GM18519 (cell line): ENCODE measurements around the gene NELL2.
"Not testable (repeated sequence)": the region's sequence is repeated elsewhere in the genome, so short reads cannot be mapped to it uniquely, and the experiment has no call there.

ENCODE experiments used
- ATAC-seq: cut with Tn5 transposase; IDR thresholded peaks from one replicate; pipeline ENCODE4 v1.9.1; 2021; ENCODE audit warnings: mild to moderate bottlenecking, moderate library complexity; ENCODE audit not compliant: unreplicated experiment, low FRiP score

Gene NELL2

DNA sequence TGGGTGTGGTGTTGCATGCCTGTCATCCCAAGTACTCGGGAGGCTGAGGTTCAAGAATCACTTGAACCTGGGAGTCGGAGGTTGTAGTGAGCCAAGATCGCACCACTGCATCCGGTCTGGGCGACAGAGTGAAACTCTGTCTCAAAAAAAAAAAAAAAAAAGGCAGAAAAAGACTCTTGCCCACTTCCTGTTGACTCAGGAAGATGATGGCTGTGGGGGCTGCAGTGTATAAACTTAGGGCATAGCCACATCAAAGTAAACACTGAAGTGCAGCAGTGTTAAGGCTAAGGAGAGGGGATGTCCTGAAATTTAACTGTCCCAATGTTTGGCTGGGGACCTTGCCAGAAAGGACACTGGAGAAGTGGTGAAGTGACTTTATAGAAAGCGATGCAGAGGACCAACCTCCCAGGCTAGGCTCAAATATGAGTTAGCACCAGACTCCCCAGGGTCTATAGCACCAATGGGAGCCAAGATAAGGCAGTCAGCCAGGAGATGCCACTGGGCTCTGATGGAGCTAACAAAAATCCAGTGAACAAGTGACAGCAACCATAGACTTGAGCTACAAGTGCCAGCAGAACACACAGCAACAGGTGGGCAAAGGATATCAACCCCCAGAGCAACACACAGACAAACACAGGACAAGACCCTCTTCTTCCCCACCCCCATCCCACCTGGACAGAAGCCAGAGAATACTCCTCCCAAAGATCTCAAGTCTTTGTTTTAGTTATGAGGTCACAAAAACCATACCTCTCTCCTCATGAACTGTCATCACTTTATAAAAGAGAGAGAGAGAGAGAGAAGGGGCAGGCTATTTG lies 28.0 kb downstream of the NELL2 start:
- peak; percentile 85 for ATAC-seq

DNA sequence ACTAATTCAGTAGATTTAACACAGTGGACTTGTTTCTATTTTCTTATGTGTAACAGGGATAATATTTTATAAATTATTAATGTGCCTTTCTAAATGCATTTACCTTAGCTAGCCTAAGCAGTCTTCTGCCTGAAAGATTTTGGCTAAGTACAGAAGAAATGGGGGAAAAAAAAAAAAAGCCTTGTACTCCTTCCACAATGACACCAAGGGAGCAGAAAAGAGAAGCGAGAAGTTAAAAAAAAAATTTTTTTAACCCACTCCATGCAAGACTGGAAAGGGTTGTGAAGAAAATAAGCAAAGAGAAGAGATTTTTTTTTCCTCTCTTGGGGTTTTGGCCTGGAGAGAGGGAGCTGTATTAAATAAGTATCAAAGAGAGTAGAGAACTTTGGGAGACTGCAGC lies 28.7 kb downstream of the NELL2 start:
- peak; percentile 2 for ATAC-seq

DNA sequence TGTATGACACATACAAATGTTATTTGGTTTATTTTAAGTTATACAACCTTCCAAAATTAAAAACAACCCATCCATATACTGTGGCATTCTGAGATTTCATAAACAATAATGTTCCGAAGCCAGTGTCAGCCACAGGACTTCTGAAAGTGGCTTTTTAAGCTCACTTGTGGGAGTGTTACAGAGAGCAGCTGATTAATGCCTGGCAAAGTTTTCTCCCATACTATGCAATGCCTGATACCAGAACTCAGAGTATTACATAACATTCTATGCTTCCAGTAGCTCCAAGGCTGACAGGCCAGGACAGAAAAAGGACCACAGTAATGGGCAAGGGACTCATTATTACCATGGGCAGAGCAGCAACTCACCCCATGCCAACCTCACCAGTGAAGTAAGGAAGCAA lies 29.3 kb downstream of the NELL2 start:
- no peak for ATAC-seq

DNA sequence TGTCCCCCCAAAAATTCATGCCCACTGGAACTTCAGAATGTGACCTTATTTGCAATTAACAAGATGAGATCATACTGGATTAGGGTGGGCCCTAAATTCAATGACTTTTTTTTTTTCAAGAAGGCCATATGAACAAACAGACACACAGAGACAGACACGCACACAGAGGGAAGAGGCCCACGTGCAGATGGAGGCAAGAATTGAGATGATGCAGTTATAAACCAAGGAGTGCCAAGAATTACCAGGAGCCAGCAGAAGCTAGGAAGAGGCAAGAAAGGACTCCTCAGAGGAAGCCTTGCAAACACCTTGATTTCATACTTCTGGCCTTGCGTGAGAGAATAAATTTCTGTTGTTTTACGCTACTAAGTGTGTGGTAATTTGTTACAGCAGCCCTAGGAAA lies 33.4 kb downstream of the NELL2 start:
- no peak for ATAC-seq

DNA sequence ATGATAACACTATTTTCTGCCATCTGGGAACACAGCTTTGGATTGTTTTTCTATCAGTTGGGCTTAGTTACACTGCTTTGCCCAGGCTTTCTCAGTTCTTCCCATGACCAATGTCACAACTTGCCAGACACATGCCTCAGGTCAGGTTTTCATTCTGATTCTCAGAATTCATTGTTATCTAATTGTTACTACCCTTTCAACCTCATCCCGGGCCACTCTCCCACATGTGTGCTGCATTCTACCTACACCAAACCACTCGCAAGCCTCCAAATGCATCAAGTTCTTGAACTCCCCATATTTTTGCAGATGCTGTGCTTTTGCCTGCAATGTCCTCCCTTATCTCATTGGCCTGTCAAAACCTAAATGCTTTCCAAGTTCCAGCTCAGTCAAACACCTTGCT lies 36.3 kb downstream of the NELL2 start:
- no peak for ATAC-seq

DNA sequence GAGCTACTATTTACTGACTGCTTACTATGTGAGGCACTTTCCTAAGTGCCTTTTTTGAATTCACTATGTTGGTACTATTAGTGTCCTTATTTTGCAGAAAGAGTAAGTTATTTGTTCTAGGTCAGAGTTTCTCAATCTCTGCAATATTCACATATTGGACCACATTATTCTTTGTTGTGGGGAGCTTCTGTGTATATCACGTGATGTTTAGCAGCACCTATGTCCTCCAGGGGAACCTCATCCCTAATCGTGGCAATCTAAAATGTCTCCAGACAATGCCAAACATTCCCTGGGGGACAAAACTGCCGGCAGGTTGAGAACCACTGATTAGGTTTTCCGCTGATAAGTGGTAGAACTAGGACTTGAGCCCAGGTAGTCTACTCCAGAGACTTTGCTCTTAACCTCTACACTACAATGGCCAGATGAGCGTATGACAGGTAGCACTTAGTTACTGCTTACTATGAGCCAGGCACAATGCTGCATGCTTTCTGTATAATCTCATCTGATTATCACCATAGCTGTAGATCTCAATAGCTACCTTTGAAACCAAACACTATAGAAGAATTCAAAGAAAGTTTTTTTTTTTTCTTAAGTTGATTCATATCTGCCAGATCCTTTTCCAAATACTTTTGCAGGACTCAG lies 38.9 kb downstream of the NELL2 start:
- ATAC-seq, result no peak

DNA sequence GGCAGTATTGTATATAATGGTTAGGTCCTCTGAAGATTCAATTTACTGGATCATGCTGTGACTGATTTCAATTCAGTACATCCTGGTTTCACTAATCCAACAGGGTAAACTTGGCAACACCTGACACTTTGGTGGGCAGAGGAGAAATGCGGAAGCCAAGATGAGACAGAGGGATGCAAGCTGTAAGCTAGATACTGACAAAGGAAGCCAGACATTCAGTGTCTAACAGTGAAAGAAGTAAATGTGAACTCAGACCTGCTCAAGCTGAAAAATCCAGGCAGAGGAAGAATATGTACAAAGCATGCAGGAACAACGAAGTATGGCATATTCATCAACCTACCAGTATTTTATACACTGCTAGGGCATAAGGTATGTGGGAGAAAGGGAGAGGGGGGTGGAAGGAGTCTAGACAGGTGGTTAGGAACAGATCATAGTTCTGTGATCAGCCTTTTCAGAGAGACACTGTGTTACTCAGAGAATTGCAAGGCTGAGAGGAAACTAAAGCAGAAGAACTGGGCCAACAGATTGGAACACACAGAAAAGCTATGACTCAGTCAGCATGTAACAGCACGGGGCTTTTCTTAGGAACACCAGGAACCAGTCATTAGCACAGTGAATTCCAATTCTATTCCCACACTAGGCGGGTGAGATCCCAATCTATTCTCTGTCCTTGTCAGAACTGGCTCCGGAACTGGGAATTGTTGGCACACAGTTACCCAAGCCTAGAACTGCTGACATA lies 40.3 kb downstream of the NELL2 start:
- ATAC-seq, result no peak

DNA sequence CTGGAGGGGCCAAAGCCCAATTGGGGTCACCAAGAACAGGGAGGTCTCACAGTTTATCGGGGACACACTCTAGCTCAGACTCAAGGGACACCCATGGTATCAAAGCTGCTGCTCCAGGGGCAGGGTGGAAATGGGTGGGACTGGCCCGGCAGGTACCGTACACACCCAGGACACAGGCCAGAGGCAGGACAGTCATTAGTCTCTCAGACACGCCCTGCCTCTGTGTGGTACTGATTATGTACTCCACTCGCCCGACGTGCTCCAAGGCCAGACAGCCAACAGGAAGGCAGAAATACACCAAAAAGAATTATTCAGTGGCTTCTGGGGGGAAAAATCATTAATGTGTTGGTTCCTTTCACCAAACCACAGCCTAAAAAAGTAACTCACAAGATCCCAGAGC lies 41.1 kb downstream of the NELL2 start:
- ATAC-seq, result not testable (repeated sequence)

DNA sequence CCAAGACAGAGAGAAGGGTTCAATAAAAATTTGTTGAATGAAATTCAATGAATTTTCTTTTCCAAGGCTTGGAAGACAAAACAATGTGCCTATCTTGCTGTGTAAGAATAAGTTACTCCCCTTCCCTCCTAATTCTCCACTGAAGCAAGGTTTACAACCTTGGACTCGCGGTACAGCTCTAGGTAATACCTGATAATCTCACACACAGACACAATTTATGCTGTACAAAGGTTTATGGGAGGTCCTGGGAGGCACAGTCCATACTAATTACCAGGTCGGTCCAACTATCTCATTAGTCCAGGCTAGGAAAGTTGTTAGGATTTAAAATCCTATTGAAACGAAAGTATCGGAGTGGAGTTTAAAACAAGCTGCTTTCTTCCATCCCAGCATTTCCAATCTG lies 42.6 kb downstream of the NELL2 start:
- ATAC-seq, result no peak

DNA sequence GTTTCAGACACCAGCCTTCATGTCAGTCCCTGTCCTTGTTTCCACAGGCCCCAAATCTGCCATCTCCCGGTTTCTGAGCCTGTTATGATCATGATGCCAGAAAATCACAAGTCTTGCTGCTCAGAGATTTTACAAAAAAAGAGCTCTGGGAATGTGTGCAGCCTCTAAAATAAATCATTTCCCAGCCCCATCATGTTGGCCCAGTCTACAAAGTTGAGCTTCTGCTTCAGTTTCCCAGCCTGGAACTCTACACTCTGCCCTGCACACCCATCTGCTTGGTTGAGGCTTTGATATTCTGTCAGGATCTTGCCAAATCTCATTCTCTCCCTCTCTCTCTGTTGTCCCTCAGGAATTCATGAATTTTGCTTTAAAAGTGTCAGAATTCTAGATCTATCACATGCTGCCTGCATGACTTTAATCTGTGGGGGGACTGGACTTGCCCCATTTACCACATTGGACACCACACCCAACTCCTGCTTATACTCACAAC lies 45.5 kb downstream of the NELL2 start:
- no peak for ATAC-seq

DNA sequence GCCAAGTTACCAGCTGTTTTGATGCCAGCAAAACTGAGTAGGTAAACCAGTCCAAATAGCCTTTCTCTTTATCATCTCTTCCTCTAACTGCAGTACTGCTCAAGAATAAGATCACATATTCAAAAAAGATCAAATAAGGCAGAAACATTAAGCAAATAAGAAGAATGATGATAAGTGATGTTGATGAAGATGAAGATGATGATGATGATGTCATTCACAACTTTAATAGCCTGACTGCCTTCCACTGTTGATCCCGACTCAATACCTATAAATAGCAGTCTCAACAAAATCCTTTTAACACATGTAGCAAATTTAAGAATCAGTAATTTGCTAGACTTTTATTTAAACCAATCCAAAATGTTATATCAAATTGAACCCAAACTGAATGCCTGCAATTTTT lies 47.1 kb downstream of the NELL2 start:
- ATAC-seq, result no peak

DNA sequence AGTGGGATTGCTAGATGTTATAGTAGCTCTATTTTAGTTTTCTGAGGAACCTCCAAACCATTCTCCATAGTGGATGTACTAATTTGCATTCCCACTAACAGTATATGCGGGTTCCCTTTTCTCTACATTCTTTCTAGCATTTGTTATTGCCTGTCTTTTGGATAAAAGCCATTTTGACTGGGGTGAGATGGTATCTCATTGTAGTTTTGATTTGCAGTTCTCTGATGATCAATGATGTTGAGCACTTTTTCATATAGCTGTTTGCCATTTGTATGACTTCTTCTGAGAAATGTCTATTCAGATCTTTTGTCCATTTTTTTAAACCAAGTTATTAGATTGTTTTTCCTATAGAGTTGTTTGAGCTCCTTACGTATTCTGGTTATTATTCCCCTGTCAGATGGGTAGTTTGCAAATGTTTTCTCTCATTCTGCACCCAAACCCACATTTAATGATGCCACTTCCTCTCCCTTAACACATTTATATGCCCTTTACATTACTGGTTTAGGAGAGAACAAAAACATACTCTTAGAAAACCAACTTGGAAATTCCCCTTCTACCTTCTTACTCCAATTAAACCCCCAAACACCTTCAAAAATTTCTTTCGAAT lies 48.2 kb downstream of the NELL2 start:
- ATAC-seq, result no peak

DNA sequence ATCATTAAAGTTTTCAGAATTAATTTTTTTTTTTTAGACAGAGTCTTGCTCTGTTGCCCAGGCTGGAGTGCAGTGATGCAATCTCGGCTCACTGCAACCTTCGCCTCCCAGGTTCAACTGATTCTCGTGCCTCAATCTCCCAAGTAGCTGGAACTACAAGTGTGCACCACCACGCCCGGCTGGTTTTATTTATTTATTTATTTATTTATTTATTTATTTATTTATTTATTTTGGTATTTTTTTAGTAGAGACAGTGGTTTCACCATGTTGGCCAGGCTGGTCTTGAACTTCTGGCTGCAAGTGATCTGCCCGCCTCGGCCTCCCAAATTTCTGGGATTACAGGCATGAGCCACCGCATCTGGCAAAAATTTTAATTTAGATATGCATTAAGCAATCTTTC lies 54.4 kb downstream of the NELL2 start:
- ATAC-seq, result not testable (repeated sequence)

DNA sequence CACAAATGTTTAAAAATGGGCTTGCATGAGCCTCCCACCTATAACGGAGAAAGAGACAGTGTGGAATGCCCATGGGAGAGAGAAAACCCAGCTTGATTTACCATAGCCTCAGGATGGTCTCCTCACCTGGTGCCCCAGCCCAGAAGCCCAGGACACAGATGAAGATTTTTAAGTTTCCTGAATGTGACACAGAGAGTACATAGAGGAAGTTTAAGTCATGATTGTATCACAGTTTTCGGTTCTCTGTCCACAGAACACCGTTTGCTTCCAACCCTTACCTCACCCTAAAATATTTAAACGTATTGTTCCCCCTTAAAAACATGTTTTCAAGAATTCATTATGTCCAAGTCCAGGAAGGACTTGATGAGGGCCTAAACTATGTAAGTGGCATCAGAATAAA lies 56.2 kb downstream of the NELL2 start:
- ATAC-seq, result no peak

DNA sequence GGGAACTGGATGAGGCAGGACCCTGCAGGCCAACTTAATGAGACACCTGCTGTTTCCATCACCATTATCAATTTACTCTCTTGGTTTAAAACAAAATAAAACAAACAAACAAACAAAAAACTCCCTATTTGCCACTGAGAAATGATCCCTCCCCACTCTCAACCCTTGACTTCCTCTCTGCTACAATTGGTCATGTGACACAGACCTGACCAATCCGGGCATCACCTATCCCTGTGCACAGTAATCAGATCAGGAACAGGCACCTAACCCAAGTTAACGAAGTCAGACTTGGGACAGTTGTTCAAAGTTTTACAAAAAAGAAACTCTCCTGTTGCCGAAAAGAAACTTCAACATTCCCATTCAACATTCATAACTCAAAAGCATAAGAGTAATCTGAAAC lies 58.4 kb downstream of the NELL2 start:
- no peak for ATAC-seq

DNA sequence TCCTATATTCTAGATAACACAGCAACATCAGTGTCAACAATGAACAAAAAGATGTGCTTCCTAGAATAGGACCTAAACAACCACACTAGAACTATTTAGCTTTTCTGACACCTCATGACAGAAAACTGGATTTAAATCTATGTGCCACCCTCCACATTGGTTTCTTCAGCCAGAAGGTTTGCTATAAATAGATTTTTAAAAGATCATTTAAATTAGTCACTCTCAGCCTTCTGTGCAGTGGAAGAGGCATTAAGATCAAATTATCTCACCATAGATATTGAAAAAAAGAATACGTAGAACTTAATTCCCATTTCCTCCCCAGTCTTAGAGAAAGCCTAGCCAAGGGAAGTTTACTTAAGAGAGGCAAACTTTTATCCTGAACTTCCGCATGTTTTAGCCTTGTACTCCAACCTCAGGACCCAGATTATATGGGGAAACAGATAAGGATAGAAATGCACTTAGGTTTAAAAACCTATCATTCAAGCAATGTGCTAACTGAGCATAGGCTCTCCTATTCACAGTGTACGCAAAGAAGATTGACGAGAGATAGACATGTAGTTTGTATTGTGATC lies 59.6 kb downstream of the NELL2 start:
- no peak for ATAC-seq

DNA sequence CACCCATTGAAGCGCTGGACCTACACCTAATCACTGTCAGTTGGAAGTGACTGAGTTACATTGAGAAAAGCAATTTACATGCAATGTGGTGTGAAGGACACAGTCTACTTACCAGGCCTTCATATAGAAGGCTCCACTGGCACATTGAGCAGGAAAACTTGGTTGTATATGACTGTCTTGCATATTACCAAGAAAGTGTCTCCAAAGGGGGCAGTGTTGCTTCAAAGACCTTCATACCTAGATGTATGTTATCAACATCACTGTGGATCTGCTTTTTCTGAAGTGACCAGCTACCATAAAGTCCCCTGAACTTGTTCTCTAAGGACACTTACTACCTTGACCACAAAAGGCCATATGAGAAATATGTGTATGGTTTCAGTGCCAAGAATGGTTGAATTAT lies 64.1 kb downstream of the NELL2 start:
- peak; percentile 73 for ATAC-seq

DNA sequence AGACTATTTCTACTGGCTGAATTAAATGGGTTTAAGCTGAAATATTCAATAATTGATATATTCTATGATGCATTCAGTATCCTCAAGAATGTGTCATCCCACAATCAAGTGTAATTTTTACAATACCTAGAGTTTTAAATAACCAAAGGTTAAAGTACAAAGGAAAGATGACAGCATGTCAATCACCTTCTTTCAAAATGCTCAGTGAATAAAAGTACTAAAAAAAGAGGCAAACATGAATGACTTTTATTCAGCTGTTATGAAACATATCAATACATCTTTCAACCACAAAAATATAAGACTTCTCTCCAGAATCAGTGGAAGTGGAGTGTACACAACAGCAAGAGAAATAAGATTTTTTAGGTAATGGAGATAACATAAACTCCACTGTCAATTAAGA lies 72.0 kb downstream of the NELL2 start:
- no peak for ATAC-seq

DNA sequence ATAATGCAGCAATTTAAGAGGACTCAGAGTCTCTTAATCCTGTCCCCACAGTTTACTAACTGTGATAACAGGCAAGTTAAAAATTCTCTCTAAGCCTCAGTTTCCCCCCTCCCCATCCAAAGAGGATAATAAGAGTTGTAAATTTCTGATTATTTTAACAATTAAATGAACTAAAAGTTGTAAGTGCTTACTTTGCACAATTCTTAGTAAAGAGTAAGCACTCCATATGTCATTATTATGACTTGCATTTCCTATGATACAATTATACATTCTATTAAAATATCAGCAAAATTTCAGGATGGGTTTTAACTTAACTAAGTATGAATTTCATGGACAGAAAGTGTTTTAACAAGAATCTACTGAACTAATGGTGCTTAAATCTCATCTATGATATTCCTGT lies 80.1 kb downstream of the NELL2 start:
- no peak for ATAC-seq

DNA sequence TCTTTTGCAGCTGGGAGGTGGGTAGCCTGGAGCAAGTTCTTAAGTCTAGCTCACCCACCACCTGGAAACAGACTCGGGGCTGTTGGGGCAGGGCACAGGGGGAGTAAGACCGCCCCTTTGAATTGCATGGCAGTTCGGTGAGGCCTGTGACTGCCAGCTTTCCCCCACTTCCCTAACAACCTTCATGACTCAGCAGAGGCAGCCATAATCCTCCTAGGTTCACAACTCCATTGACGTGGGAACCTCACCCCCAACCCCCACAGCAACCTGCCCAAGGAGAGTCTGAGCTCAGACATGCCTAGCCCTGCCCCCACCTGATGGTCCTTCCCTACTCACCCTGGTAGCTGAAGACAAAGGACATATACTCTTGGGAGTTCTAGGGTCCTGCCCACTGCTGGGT lies 87.4 kb downstream of the NELL2 start:
- ATAC-seq, result no peak
